GM20431 (cell line): ENCODE results near the gene SNRPD1.
"Not testable (repeated sequence)": the region's sequence is repeated elsewhere in the genome, so short reads cannot be mapped to it uniquely, and the experiment has no call there.

Experiments
- in situ Hi-C: fragments of 300-500 bp; cut with MseI, MboI; formaldehyde crosslinking; loops from one replicate; pipeline ENCODE4 v1.15.0; 2020; ENCODE audit warnings: low sequenced_read_pairs; ENCODE audit not compliant: unreplicated experiment

The SNRPD1 gene

DNA sequence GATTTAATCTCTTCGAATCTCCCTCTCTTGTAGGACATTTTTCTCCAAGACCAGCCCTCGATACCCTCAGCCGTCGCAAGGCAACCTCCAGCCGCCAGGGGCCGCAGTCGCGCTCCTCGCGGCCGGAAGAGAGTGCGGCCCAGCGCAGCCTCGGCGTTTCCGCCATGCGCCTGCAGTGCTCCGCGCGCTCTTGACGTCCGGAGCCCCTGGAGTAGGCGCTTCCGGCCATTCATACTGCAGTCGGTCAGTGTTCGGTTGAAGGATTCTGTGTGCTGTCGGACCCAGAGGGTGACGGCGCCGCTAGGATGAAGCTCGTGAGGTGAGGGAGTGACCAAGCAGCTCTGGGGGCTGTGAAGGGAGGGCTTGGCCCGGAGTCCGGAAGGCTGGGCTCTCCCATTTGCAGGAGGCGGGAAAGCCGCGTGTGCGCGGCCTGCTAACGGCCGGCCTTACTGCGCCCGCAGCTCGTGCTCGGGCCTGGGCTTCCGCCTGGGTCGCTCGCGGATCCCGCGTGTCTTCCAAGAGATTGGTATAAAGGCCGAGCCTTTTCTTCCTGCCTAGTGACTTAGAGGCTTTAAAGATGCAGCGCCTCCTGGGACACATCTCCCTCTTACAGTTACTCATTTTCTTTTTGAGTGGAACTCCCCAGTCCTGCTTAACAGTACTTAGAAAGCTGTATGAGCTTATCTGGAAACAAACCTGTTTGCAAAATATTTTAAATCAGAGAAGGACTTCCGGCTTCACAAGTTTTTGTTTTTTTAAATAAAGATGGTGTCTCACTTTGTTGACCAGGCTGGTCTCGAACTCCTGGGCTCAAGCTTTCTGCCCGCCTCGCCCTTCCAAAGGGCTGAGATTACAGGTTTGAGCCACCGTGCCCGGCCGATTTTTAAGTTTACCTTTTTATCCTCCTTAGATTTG, at the start of gene SNRPD1:
Gene SNRPD1 (plus strand): TSS at position 190 of the 915 bp plus-strand sequence. CDS start 116 bp downstream, at position 306.
- in situ Hi-C loops: no loop called here

DNA sequence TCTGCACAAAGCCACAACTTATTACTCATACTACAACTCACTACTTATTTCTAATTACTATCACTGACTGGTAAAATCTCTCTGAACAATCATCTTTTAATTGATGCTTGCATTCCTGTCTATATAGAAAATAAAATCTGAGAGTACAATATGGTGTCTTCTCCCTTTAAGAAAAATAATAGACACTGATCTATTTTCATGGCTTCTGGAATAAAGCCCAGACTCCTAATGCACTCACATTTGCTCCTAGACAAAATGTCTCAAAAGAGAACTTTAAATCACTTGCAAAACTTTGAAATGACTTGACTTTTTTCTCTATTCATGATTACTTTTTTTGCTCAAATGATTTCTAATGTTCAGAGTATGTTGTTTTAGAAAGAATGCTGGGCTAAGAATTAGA, 40.3 kb upstream of the SNRPD1 start:
- in situ Hi-C loops: no loop called here

DNA sequence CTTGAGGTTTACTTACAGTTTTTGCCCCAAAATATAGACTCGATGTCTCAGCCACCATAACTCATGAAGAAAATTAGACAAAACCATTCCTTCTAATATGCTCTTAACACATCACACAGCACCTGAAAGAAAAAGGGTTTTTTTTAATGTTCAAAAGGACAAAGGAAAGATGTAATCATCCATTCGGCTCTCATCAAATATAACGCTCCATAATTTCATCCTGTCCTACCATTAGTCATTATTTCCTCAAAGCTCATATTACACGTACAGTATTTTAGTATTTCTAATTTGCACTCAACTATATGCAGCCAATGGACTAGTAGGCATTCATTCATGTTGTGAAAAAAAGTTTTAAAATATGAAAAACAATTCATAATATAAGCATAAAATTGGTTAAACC, 36.5 kb upstream of the SNRPD1 start:
- in situ Hi-C loops: no loop called here

DNA sequence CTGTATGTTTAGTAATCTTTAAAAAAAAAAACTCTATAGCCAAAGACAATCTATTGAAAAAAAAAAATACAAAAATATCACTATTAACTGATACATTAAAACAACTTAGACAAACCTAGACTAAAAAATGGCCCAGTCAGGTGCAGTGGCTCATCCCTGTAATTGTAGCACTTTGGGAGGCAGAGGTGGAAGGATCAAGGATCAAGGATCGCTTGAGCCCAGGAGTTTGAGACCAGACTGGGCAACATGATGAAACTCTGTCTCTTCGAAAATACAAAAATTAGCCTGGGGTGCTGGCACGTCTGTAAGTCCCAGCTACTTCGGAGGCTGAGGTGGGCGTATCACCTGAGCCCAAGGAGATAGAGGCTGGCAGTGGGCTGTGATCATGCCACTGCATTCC, 27.7 kb upstream of the SNRPD1 start:
- in situ Hi-C loops: no loop called here

DNA sequence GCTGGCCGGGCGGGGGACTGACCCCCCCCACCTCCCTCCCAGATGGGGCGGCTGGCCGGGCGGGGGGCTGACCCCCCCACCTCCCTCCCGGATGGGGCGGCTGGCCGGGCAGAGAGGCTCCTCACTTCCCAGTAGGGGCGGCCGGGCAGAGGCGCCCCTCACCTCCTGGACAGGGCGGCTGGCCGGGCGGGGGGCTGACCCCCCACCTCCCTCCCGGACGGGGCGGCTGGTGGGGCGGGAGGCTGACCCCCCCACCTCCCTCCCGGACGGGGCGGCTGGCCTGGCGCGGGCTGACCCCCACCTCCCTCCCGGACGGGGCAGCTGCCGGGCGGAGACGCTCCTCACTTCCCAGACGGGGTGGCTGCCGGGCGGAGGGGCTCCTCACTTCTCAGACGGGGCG, 19.8 kb upstream of the SNRPD1 start:
- in situ Hi-C loops: not testable (repeated sequence)

DNA sequence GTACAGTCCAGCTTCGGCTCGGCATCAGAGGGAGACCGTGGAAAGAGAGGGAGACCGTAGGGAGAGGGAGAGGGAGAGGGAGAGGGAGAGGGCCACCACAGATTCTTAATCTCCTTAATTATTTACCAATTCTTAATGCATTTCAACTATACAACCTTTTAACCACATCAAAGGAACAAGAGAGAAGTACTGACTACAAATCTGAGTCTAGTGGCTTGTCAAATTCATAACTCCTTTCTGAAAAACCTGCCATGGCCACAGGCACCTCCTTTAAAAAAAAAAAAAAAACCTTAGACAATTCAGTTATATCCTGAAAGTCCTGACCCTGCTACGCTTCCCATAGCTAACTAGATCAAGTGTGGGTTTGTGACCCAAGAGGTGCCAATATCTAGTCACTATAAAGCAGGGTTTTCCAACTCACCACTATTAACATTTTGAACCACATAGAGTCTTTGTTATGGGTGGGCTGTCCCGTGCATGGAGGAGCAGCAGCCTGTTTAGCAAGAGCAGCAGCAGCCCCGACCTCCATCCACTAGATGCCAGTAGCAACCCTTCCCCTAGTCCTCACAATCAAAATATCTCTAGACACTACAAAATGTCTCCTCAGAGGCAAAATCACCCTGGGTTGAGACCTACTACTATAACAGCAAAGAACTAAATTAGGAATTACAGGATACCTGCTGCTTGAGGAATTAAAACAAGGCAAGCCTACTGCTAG, 18.4 kb upstream of the SNRPD1 start:
- in situ Hi-C loops: no loop called here

DNA sequence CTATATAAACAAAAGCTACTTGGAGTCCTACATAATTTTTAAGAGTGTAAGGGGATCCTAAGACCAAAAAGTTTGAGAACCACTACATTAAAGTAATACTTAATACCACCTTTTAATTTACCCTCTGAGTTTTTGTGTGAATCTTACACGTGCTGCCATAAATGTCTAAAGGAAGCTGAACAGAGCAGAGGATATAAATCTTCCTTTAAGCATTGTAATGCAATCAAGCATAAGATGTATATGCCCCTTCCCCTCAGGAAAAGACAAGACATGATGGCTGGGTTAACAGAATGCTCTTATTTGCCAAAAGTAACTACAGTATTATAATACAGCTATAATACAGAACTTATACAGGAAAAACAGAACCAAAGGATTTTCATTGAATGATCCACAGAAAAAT, 14.5 kb upstream of the SNRPD1 start:
- in situ Hi-C loops: no loop called here

DNA sequence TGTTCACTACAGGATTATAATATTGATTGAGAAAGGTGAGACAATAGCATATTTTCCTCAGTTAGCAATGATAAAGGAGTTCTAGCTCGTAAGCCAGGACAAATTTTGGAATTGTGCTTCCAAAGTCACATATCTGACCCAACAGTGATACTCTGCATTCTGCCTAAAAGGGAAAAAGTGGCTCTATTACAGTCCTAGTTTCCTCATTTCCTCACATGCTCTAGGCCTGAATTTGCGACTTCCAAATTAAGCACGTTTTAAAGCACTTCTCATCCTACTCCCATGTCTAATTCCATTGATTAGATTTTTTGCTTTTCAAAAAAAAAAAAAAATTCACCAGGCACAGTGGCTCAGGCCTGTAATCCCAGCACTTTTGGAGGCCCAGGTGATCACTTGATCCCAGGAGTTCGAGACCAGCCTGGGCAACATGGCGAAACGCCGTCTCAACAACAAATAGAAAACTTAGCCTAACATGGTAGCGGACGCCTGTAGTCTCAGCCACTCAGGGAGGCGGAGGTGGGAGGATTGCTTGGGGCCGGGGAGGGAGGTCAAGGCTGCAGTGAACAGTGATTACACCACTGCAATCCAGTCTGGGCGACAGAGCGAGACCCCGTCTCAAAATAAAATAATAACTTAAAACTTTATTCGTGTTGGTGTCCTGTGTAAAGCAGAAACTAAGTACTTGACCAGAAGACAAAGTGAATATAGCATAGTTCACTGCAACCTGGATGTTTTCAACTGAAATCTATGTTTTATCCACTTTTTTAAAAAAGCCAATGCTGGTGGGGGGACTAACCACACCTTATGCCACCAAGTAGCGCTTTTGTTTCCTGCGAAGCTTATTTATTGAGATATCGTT, 13.2 kb upstream of the SNRPD1 start:
- in situ Hi-C loops: no loop called here

DNA sequence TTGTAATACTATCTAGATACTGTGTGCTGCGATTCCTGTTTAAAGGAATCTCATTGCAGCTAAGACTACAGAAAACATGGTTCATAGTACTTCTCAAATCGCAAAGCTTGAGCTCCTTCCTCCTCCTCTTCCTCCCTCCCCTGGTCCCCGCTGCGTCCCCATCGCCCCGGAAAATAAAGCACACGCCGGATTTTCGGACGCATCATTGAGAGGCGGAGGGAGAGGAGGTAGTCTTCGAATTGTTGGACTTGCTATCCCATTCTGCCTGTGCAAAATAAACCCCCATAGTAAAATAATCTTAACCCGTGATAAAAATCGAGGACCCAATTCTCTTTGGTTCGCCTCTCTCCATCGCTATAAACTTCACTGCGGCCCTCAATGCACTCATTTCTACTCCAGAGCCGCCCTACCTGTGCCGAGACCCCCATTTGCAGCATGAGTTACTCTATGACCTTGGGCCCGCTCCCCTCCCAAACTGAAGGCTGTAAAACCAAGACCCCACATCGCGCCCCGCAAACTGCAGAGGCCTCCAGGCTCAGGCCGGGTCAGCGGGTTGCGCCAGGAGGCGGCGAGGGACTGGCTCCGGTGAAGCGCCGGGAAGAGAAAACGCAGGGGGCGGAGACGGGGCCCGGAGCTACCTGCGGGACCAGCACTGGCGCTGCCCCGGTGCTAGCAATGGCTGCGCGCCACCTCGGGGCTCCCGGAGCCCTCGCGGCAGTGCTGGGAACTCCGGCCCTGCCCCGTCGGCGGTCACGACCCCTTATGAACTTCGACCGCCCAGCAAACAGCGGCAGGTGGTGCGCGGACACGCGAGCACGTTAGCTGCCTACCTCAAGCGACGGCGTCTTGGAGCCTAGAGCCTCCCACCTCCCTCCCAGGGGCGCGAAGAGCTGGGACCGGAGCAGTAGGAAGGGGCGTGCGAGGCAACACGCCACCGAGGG, 12.3 kb upstream of the SNRPD1 start:
- in situ Hi-C loops: no loop called here

DNA sequence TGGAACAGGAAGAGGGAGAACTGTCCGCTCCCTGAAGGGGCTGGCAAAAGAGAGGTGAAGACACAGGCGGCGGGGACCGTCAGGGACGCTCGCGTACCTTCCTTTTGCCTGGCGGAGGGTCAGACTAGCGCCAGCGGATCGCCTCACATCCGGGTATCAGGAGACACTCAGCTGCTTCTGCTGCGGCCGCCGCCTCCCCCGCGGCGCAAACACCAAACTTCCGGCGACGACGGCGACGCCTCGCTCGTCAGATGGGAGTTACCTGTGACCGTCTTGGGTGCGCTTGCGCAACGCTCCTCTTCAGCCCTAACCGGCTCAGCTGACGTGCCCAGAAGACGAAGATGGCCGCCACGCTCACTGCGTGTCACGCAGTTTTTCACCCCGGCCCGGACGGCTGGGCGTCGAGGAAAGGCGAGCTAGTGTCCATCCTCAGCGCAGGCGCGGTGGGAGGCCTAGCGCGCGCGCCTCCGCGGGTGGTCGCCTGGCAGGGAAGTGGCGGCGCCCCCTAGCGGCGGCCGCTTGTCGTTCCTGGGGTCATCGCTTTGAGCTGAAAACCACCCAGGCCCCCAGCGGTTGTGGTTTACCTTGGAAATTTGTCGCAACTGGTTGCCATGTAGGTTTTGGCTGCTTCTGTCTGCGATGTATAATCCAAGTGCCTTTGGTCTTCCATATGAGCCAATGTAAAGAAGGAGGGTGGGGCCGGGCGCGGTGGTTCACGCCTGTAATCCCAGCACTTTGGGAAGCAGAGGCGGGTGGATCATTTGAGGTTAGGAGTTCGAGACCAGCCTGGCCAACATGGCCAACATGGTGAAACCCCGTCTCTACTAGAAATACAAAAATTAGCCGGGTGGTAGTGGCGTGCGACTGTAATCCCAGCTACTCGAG, 11.3 kb upstream of the SNRPD1 start, which contains the start of gene ESCO1:
Gene ESCO1 (minus strand): TSS at position 179 of the 885 bp plus-strand sequence. CDS start 25,861 bp downstream, outside the sequence.
- in situ Hi-C loops: no loop called here

DNA sequence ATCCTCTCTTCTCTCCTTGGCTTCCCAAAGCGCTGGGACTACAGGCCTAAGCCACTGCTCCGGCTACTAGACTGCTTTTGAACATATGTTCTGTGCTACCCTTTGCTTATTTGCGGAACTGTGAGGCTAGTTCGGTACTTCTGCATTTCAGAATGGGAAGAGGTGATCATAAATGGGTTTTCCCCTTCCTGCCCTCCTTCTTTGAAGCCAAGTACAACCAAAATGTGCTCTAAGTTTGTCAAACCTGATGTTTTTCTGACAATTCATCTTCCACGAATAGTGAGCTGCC, 9.9 kb upstream of the SNRPD1 start:
- in situ Hi-C loops: no loop called here

DNA sequence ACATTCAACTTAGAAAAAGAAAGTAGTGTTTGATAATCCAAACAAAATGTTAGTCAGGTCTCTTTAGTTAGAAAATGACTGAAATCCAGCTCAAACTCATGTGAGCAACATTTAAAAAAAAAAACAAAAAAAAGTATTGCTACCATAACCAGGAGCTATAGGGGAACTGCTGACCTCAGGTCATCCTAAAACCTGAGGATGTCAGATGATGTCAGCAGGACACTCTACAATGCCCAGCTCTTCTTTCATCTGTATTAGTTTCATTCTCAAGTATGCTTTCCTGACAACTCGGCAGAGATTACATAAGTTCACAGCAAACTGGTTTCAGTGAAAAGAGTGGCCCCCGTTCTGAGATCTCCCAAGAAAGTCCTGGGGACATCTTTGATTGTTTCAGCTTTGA, 7.4 kb upstream of the SNRPD1 start:
- in situ Hi-C loops: no loop called here

DNA sequence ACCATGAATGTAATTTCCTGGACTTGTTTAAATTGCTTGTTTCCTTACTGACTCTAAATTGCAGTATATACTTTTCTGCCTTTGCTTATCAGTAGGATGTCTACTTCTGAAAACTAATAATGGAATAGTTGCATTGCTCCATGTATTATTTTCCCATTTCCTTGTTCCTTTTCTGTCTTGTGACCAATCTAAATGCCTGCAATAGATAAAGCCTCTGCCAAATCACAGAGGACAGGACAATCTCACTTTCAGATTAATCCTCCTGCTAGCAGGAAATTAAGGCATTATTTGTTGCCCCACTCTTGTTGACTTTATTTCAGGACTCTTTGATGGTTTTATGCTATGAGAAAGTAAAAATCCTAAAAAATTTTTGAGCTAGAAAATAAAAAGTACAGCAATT, 6.9 kb upstream of the SNRPD1 start:
- in situ Hi-C loops: no loop called here

DNA sequence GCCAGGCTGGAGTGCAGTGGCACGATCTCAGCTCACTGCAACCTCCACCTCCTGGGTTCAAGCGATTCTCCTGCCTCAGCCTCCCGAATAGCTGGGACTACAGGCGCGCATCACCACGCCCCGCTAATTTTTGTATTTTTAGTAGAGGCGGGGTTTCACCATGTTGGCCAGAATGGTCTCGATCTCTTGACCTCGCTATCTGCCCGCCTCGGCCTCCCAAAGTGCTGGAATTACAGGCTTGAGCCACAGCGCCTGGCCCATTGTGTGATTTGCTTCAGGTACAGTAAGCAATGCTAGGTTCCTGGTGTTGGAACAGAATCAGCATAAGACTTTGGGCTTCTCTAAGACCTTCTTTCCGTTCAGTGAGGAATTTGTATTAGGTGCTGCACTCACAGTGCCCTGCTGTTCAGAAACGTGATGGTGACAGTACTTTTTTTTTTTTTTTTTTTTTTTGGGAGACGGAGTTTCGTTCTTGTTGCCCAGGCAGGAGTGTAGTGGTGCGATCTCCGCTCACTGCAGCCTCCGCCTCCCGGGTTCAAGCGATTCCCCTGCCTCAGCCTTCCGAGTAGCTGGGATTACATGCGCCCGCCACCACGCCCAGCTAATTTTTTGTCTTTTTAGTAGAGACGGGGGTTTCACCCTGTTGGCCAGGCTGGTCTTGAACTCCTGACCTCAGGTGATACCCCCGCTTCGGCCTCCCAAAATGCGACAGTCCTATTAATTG, 551 bp upstream of the SNRPD1 start:
- in situ Hi-C loops: not testable (repeated sequence)

DNA sequence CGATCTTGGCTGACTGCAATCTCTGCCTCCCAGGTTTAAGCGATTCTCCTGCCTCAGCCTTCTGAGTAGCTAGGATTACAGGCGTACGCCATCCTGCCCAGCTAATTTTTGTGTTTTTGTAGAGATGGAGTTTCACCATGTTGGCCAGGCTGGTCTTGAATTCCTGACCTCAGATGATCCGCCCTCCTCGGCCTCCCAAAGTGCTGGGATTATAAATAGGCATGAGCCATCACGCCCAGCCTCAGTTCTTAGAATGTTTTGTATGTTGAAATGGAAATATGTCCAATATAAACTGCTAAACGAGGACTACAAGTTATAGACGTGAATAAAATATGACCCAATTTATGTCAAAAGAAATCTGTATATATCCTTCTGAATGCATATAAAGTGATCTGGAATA, 9.5 kb downstream of the SNRPD1 start:
- in situ Hi-C loops: not testable (repeated sequence)

DNA sequence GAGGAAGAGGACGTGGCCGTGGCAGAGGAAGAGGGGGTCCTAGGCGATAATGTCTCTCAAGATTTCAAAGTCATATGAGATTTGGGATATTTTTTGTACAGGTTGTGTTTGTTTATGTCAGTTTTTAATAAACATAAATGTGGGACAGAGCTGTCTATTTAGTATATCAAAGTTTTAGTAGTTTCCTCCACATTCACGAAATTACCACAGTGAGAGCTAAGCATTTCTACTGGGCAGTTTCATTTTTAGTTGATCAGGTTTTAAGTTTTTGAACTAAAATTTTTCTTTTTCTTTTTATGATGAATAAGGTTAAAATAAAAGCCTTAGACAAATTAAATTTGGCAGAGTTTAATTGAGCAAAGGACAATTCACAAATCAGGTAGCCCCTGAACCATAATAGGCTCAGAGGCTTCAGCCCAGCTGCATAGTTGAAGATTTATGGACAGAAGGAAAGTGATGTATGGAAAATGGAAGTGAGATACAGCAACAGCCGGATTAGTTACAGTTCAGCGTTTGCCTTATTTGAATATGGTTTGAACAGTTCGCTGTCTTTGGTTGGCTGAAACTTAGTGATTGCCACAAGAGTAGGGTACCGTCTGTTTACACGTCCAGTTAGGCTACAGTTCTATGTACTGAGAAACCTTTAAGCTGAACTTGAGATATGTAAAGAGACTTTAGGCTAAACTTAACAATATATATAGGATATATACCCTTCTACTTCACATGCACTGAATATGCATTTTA, 17.1 kb downstream of the SNRPD1 start:
- in situ Hi-C loops: no loop called here

DNA sequence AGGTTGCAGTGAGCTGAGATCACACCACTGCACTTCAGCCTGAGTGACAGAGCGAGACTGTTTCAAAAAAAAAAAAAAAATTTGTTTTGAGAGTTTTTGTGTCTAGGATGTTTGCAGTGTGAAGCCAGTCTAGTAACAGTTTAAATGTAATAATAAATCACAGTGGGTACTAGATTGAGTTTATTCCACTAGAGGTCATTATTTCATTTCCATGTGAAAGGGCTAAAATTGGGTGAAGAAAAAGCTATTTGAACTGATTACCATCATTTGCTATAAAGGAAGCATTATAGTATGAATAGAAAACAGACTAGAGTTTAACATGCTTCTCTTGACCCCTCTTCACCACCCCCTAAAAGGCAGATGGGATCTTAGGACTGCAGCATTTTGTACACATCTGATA, 20.3 kb downstream of the SNRPD1 start:
- in situ Hi-C loops: no loop called here
